Activated CD8-positive, alpha-beta memory T cell treated with anti-CD3 and anti-CD28 coated beads, Interleukin-2, amount 50 U/mL, for 24 hours (primary cell): ENCODE measurements around the gene PDE5A.

ENCODE experiments used
- DNase-seq: peaks from one replicate; pipeline ENCODE4 v3.0.0-alpha.2; 2020; ENCODE audit errors: extremely low read depth

Gene PDE5A

GRCh38 chr4:119523399-119523798, 105.2 kb downstream of the PDE5A start:
- no peak for DNase-seq

GRCh38 chr4:119521268-119521667, 107.3 kb downstream of the PDE5A start:
- no peak for DNase-seq

GRCh38 chr4:119518915-119519410, 109.6 kb downstream of the PDE5A start:
- DNase-seq: no peak

- DNase-seq: no peak
These were observed 110.2 kb downstream of the PDE5A start for GRCh38 chr4:119518230-119518892.

- DNase-seq: no peak
These were observed 111.0 kb downstream of the PDE5A start for GRCh38 chr4:119517361-119518229.

GRCh38 chr4:119512398-119512797, 116.2 kb downstream of the PDE5A start:
- DNase-seq: no peak

GRCh38 chr4:119510395-119511149, 118.0 kb downstream of the PDE5A start:
- no peak for DNase-seq

- DNase-seq: no peak
These were observed 120.3 kb downstream of the PDE5A start for GRCh38 chr4:119508281-119508680.

- no peak for DNase-seq
These were observed 121.8 kb downstream of the PDE5A start for GRCh38 chr4:119506806-119507205.

GRCh38 chr4:119504616-119505015, 124.0 kb downstream of the PDE5A start:
- no peak for DNase-seq

- DNase-seq: no peak
These were observed 126.9 kb downstream of the PDE5A start for GRCh38 chr4:119501740-119502139.

GRCh38 chr4:119498527-119498926, 130.1 kb downstream of the PDE5A start:
- no peak for DNase-seq

- DNase-seq: no peak
These were observed 134.7 kb downstream of the PDE5A start for GRCh38 chr4:119493886-119494285.

GRCh38 chr4:119493419-119493818, 135.2 kb downstream of the PDE5A start:
- DNase-seq: no peak

GRCh38 chr4:119490335-119490734, 138.3 kb downstream of the PDE5A start:
- DNase-seq: no peak

- DNase-seq: no peak
These were observed 139.3 kb downstream of the PDE5A start for GRCh38 chr4:119489305-119489704.

GRCh38 chr4:119480331-119480730, 148.3 kb downstream of the PDE5A start:
- no peak for DNase-seq

- DNase-seq: no peak
These were observed 148.8 kb downstream of the PDE5A start for GRCh38 chr4:119479835-119480234.

- DNase-seq: no peak
These were observed 149.3 kb downstream of the PDE5A start for GRCh38 chr4:119479180-119479808.

- DNase-seq: no peak
These were observed 150.0 kb downstream of the PDE5A start for GRCh38 chr4:119478446-119479179.

- DNase-seq: no peak
These were observed 151.1 kb downstream of the PDE5A start for GRCh38 chr4:119477412-119478053.
